HG03520 (cell line): ENCODE results near the gene LRRC45.

Source experiments
- ATAC-seq: cut with Tn5 transposase; IDR thresholded peaks from one replicate; pipeline ENCODE4 v1.9.1; 2021; ENCODE audit warnings: mild to moderate bottlenecking, moderate library complexity; ENCODE audit not compliant: unreplicated experiment

Gene LRRC45

GRCh38 chr17:82018152-82018988, 4.7 kb upstream of the LRRC45 start:
- no peak for ATAC-seq

- no peak for ATAC-seq
Observed at GRCh38 chr17:82018989-82019689, 4.0 kb upstream of the LRRC45 start.

GRCh38 chr17:82019690-82020571, 3.2 kb upstream of the LRRC45 start:
- no peak for ATAC-seq

GRCh38 chr17:82020572-82021106, 2.5 kb upstream of the LRRC45 start:
- no peak for ATAC-seq

- ATAC-seq: no peak
Observed at GRCh38 chr17:82021107-82021899, 1.8 kb upstream of the LRRC45 start.

GRCh38 chr17:82021900-82022309, 1.2 kb upstream of the LRRC45 start:
- no peak for ATAC-seq

GRCh38 chr17:82022310-82022980, 660 bp upstream of the LRRC45 start, which contains the start of gene CENPX:
Gene CENPX, minus strand, starts transcription at chr17:82022878. Its CDS starts 17 bp downstream, at chr17:82022861.
- ATAC-seq: no peak

GRCh38 chr17:82023447-82024241, 539 bp downstream of the LRRC45 start:
- ATAC-seq: peak; percentile 1

- no peak for ATAC-seq
Observed at GRCh38 chr17:82024859-82025258, 1.8 kb downstream of the LRRC45 start.

- no peak for ATAC-seq
Observed at GRCh38 chr17:82025401-82026107, 2.4 kb downstream of the LRRC45 start.

GRCh38 chr17:82028246-82028645, 5.1 kb downstream of the LRRC45 start:
- no peak for ATAC-seq

GRCh38 chr17:82028966-82029365, 5.9 kb downstream of the LRRC45 start:
- no peak for ATAC-seq

- ATAC-seq: no peak
Observed at GRCh38 chr17:82029391-82029790, 6.3 kb downstream of the LRRC45 start.

GRCh38 chr17:82029990-82030469, 6.9 kb downstream of the LRRC45 start:
- no peak for ATAC-seq

- ATAC-seq: no peak
Observed at GRCh38 chr17:82030470-82031302, 7.6 kb downstream of the LRRC45 start.

GRCh38 chr17:82031303-82031884, 8.3 kb downstream of the LRRC45 start, which contains the start of gene RAC3:
Gene RAC3, plus strand, starts transcription at chr17:82031678. Its CDS starts 84 bp downstream, at chr17:82031762.
- no peak for ATAC-seq
